Measurements from ENCODE around the gene LAMTOR5. TPM values are rescaled to one million over a fixed set of nuclear protein-coding genes. Genes with fewer than 3 reads are reported as not detected.

Gene LAMTOR5
- total and polyA plus RNA-seq, 2 of the 4 experiments (the other 2 are of a cell fraction) = 159 to 369 TPM

- H3K9me3 ChIP-seq (ENCODE audit: control insufficient read depth, insufficient read depth, low read length) = no peaks in the 10 kb centered on the region
- CTCF ChIA-PET = no interaction called here
- peaks cover 2% of the 10 kb centered on the region; the same call in 1 of the 2 replicates for H3K4me1 ChIP-seq (ENCODE audit: control insufficient read depth, insufficient read depth, low read length)
- no peak overlapping the region for H3K9ac ChIP-seq (ENCODE audit: low read depth, low read length)
- H3K27ac ChIP-seq (ENCODE audit: insufficient read depth, low read length) = no peak overlapping the region
- H3K4me3 ChIP-seq (ENCODE audit: insufficient read depth, low read depth, low read length) = no peak overlapping the region
- TF ChIP-seq BHLHE40 (IDR thresholded peaks at IDR 0.05; ENCODE audit: low read depth, low read length) (no peak), POLR2A (IDR thresholded peaks at IDR 0.05; ENCODE audit: low read depth, low read length) (no peak), MAZ (IDR thresholded peaks at IDR 0.05; ENCODE audit: borderline replicate concordance, low read depth, low read length) (no peak), SMC3 (IDR thresholded peaks at IDR 0.05; ENCODE audit: low read depth, low read length) (no peak), RFX5 (IDR thresholded peaks at IDR 0.05; ENCODE audit: low read depth, low read length) (no peak), ELK1 (IDR thresholded peaks at IDR 0.05; ENCODE audit: borderline replicate concordance, low read depth, low read length) (no peak), NFE2L2 (IDR thresholded peaks at IDR 0.05; ENCODE audit: low read depth, low read length) (no peak), USF2 (IDR thresholded peaks at IDR 0.05; ENCODE audit: low read depth, low read length) (no peak), RAD21 (IDR thresholded peaks at IDR 0.05; ENCODE audit: low read length) (no peak), MXI1 (IDR thresholded peaks at IDR 0.05; ENCODE audit: borderline replicate concordance, low read depth, low read length) (no peak), CHD1 (IDR thresholded peaks at IDR 0.05; ENCODE audit: low read depth, low read length) (no peak), RCOR1 (IDR thresholded peaks at IDR 0.05; ENCODE audit: insufficient replicate concordance, low read length) (no peak), MAFK (IDR thresholded peaks at IDR 0.05; ENCODE audit: low read depth, low read length) (no peak)
- TF ChIP-seq, protein P1, sequence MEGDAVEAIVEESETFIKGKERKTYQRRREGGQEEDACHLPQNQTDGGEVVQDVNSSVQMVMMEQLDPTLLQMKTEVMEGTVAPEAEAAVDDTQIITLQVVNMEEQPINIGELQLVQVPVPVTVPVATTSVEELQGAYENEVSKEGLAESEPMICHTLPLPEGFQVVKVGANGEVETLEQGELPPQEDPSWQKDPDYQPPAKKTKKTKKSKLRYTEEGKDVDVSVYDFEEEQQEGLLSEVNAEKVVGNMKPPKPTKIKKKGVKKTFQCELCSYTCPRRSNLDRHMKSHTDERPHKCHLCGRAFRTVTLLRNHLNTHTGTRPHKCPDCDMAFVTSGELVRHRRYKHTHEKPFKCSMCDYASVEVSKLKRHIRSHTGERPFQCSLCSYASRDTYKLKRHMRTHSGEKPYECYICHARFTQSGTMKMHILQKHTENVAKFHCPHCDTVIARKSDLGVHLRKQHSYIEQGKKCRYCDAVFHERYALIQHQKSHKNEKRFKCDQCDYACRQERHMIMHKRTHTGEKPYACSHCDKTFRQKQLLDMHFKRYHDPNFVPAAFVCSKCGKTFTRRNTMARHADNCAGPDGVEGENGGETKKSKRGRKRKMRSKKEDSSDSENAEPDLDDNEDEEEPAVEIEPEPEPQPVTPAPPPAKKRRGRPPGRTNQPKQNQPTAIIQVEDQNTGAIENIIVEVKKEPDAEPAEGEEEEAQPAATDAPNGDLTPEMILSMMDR (conservative IDR thresholded peaks at IDR 0.05; ENCODE audit: low read depth, low read length) = no peak
- no peaks in the 10 kb centered on the region for H3K27me3 ChIP-seq (ENCODE audit: control insufficient read depth, insufficient read depth, low read length)
- WGBS, 2 experiments (ENCODE audit: extremely low coverage in 2 of 2, insufficient read length in 1 of 2) = 100% methylated on average over 1 of the region's 4 CpGs; no CpG with 5 or more reads in 1 of the 2 experiments
- no peak overlapping the region for H3K18ac ChIP-seq (ENCODE audit: low read depth, low read length)
- H2AK9ac ChIP-seq (replicated peaks; ENCODE audit: low read depth, low read length, poor library complexity) = no peak overlapping the region
- no peak for ATAC-seq (ENCODE audit: low read depth)
- no peak overlapping the region for H2BK120ac ChIP-seq (ENCODE audit: low read depth, low read length)
- H3K9me1 ChIP-seq (ENCODE audit: insufficient read depth, low read length) = no peaks in the 10 kb centered on the region
- H3K23ac ChIP-seq (ENCODE audit: low read depth, low read length) = no peak overlapping the region
- H3K4me2 ChIP-seq (ENCODE audit: low read depth, low read length) = no peak overlapping the region
- H2BK5ac ChIP-seq (ENCODE audit: low read depth, low read length, poor library complexity, severe bottlenecking) = no peak overlapping the region
- POLR2A ChIA-PET (ENCODE audit: unreplicated experiment) = interaction anchor here (0.7 kb wide), 1 partner anchor 11 kb away, joined by 6 read pairs; no protein-coding TSS in a partner anchor
- no peak overlapping the region for H2BK15ac ChIP-seq (ENCODE audit: low read depth, low read length)
- no peak overlapping the region for H3K14ac ChIP-seq (replicated peaks; ENCODE audit: low read depth, low read length)
- no TSS peak for BruUV-seq (replicated peaks)
- H3K4ac ChIP-seq (ENCODE audit: low read depth, low read length) = no peak overlapping the region
- peaks cover 11 to 34% of the 10 kb centered on the region in 2 experiments for H3K79me1 ChIP-seq (ENCODE audit: low read depth in 1 of 2, low read length in 2 of 2)
- intact Hi-C loops (cut with micrococcal nuclease) (no loop called here), in situ Hi-C loops (cut with MboI; ENCODE audit: low sequenced_read_pairs) (loop anchor here (5.0 kb wide), 1 partner anchor 62 kb away; no protein-coding TSS in a partner anchor), dilution Hi-C loops (cut with HindIII; ENCODE audit: low sequenced_read_pairs, unreplicated experiment) (no loop called here)
- H4K5ac ChIP-seq (ENCODE audit: low read depth, low read length) = no peak overlapping the region
- H3K56ac ChIP-seq (ENCODE audit: extremely low read depth, insufficient read depth, low read length) = no peak overlapping the region
- H3K36me3 ChIP-seq (ENCODE audit: control insufficient read depth, insufficient read depth, low read length) = peaks cover 29% of the 10 kb centered on the region
- H2BK20ac ChIP-seq (ENCODE audit: low read depth, low read length) = no peak overlapping the region
- H2AFZ ChIP-seq (replicated peaks; ENCODE audit: low read length, poor library complexity) = no peak overlapping the region
- no peak overlapping the region for H4K8ac ChIP-seq (ENCODE audit: low read depth in 2 of 2, low read length in 2 of 2)
- DNase-seq = no peak
- no peak overlapping the region for H4K91ac ChIP-seq (ENCODE audit: insufficient read depth, low read depth, low read length)
- 0 out of 2 replicates have a peak, but pooled peaks cover 3% of the 10 kb centered on the region for H4K20me1 ChIP-seq (ENCODE audit: insufficient read depth, low read length)
- no peak overlapping the region for H2AK5ac ChIP-seq (ENCODE audit: low read depth, low read length)
Observed at GRCh38 chr1:110404401-110404800, 3.1 kb downstream of the LAMTOR5 start.
